Prostate gland (tissue), 2 donors: ENCODE measurements around the gene CAMKMT. TPM values are rescaled to one million over a fixed set of nuclear protein-coding genes. Genes with fewer than 3 reads are reported as not detected.

Experiments
- DNase-seq: peaks from one replicate; pipeline ENCODE4 v3.0.0-alpha.2; 2019; ENCODE audit warnings: low spot score
- H3K27ac ChIP-seq, 2 donors: fragments of 200-600 bp; sonication (generic); 2 replicates each; pipeline ENCODE4 v1.5.1; 2017 to 2019
- H3K27me3 ChIP-seq: fragments of 200-600 bp; sonication (generic); replicated peaks from 2 replicates; pipeline ENCODE4 v1.5.1; 2019; ENCODE audit not compliant: insufficient read depth
- H3K36me3 ChIP-seq, 2 donors: fragments of 200-600 bp; sonication (generic); 1 replicate in 1 of 2; 2 replicates in 1 of 2; pipeline versions ENCODE4 v1.5.1 to v1.8.1; 2017 to 2019
- H3K4me1 ChIP-seq: fragments of 200-600 bp; sonication (generic); replicated peaks from 2 replicates; pipeline ENCODE4 v1.5.1; 2019
- H3K4me3 ChIP-seq, 2 donors: fragments of 200-600 bp; sonication (generic); 2 replicates each; pipeline ENCODE4 v1.5.1; 2017 to 2019
- H3K9me3 ChIP-seq: fragments of 200-600 bp; sonication (generic); 2 replicates; pipeline ENCODE4 v1.5.1; 2017
- CTCF ChIP-seq, 4 experiments: fragments of 200-600 bp in 2 of 4; fragments of 450-650 bp in 2 of 4; sonication (generic) in 2 of 4; IDR thresholded peaks; 1 replicate in 3 of 4; 2 replicates in 1 of 4; pipeline ENCODE4 v1.5.1; 2016 to 2019; ENCODE audit warnings: antibody characterized with exemption in 4 of 4, mild to moderate bottlenecking in 2 of 4, moderate library complexity in 2 of 4
- POLR2A ChIP-seq: fragments of 450-650 bp; IDR thresholded peaks from one replicate; pipeline ENCODE4 v1.6.1; 2016; ENCODE audit warnings: antibody characterized with exemption, mild to moderate bottlenecking
- POLR2AphosphoS5 ChIP-seq: sonication (generic); formaldehyde crosslinking; IDR thresholded peaks from one replicate; pipeline ENCODE4 v1.6.1; 2017; ENCODE audit warnings: antibody characterized with exemption
- WGBS: methylation state at CpG from one replicate; pipeline ENCODE4 v1.1.5; 2018; 5-methylcytosine and 5-hydroxymethylcytosine counted together
- intact Hi-C: fragments of 100-400 bp; cut with DNase I; formaldehyde crosslinking; loops from one replicate; pipeline ENCODE4 v1.14.2; 2022
- total RNA-seq, 2 donors: library from RNA; depleted of rRNA; stranded (reverse); fragments of >200 nt; gene quantifications; one replicate each; pipeline ENCODE4 v1.1.0, GENCODE V29; 2016

CAMKMT gene
- total RNA-seq, 2 donors from 2014 or later = 5.4 to 7.6 TPM

- H3K4me1 ChIP-seq = no peaks in the 10 kb centered on the region
- intact Hi-C loops = no loop called here
- DNase-seq = no peak
These were observed 417.1 kb downstream of the CAMKMT start for GRCh38 chr2:44778671-44779476.

GRCh38 chr2:44779793-44780192 lies 418.0 kb downstream of the CAMKMT start:
- H3K4me1 ChIP-seq = no peaks in the 10 kb centered on the region
- H3K36me3 ChIP-seq = no peaks in the 10 kb centered on the region
- peaks cover 2% of the 10 kb centered on the region for H3K27me3 ChIP-seq
- DNase-seq = no peak
- intact Hi-C loops = no loop called here
- H3K9me3 ChIP-seq = no peaks in the 10 kb centered on the region
- no peak overlapping the region for H3K27ac ChIP-seq
- TF ChIP-seq POLR2A = no peak
- no peak for TF ChIP-seq POLR2AphosphoS5
- TF ChIP-seq CTCF (IDR thresholded peaks at IDR 0.05) = no peak
- WGBS = 93% methylated on average over 2 of the region's 2 CpGs
- no peak overlapping the region for H3K4me3 ChIP-seq

More at GRCh38 chr2:44778671-44779476, 417.1 kb downstream of the CAMKMT start:
- WGBS = 74% methylated on average over 19 of the region's 20 CpGs
- H3K4me3 ChIP-seq = no peak overlapping the region
- no peak overlapping the region for H3K27ac ChIP-seq
- TF ChIP-seq POLR2AphosphoS5 = no peak
- no peak for TF ChIP-seq POLR2A
- TF ChIP-seq CTCF (IDR thresholded peaks at IDR 0.05) = no peak
- peaks cover 2% of the 10 kb centered on the region for H3K27me3 ChIP-seq
- no peaks in the 10 kb centered on the region for H3K36me3 ChIP-seq
- H3K9me3 ChIP-seq = no peaks in the 10 kb centered on the region

GRCh38 chr2:44780406-44780805 lies 418.7 kb downstream of the CAMKMT start:
- intact Hi-C loops = no loop called here
- no peak overlapping the region for H3K4me3 ChIP-seq
- no peak for DNase-seq
- H3K9me3 ChIP-seq = no peaks in the 10 kb centered on the region
- peaks cover 2% of the 10 kb centered on the region for H3K27me3 ChIP-seq
- H3K4me1 ChIP-seq = no peaks in the 10 kb centered on the region
- 96% methylated on average over 7 of the region's 7 CpGs for WGBS
- H3K36me3 ChIP-seq = no peaks in the 10 kb centered on the region
- TF ChIP-seq POLR2AphosphoS5 (no peak), POLR2A (no peak), CTCF (IDR thresholded peaks at IDR 0.05) (no peak)
- no peak overlapping the region for H3K27ac ChIP-seq

- no peak for TF ChIP-seq POLR2A
- TF ChIP-seq POLR2AphosphoS5 = no peak
- no peak for TF ChIP-seq CTCF (IDR thresholded peaks at IDR 0.05)
- WGBS = 54% methylated on average over 2 of the region's 2 CpGs
- no peak for DNase-seq
- peaks cover 1% of the 10 kb centered on the region for H3K27me3 ChIP-seq
- H3K4me3 ChIP-seq = no peak overlapping the region
- no peaks in the 10 kb centered on the region for H3K4me1 ChIP-seq
- H3K9me3 ChIP-seq = no peaks in the 10 kb centered on the region
- intact Hi-C loops = no loop called here
- no peaks in the 10 kb centered on the region for H3K36me3 ChIP-seq
- H3K27ac ChIP-seq = no peak overlapping the region
These were observed 423.7 kb downstream of the CAMKMT start for GRCh38 chr2:44785433-44785832.
